IMR-90 (cell line): ENCODE measurements around the gene PIK3C2B. TPM values are rescaled to one million over a fixed set of nuclear protein-coding genes. Genes with fewer than 3 reads are reported as not detected.

ENCODE experiments used
- ATAC-seq: fragments of 200-7000 bp; cut with Tn5 transposase; 2 replicates; pipeline ENCODE4 v1.9.1; 2020; ENCODE audit warnings: low read depth, mild to moderate bottlenecking, moderate library complexity
- BruUV-seq: library from RNA; stranded (reverse); fragments of 400-500 nt; replicated peaks from 2 replicates; lab custom pipeline; 2021; lab: Mats Ljungman, UMichigan
- CTCF ChIA-PET: fragments of 300-600 bp; formaldehyde crosslinking; extraction: SDS; loops from one replicate; lab custom pipeline; 2021; ENCODE audit warnings: antibody characterized with exemption; lab: Yijun Ruan, JAX
- POLR2A ChIA-PET: fragments of 300-600 bp; sonication (Branson Sonifier 250); formaldehyde crosslinking; loops from one replicate; lab custom pipeline; 2022; ENCODE audit warnings: antibody characterized with exemption; ENCODE audit not compliant: unreplicated experiment; lab: Charles Lee
- DNase-seq: peaks from one replicate; pipeline ENCODE4 v3.0.0; 2013
- H2AFZ ChIP-seq: replicated peaks from 2 replicates; pipeline ENCODE3; 2013; ENCODE audit warnings: low read length, mild to moderate bottlenecking; ENCODE audit not compliant: poor library complexity
- H2AK5ac ChIP-seq: 2 replicates; pipeline ENCODE4 v1.6.1; 2013; ENCODE audit warnings: low read depth, low read length, inconsistent platforms
- H2AK9ac ChIP-seq: replicated peaks from 2 replicates; pipeline ENCODE3; 2013; ENCODE audit warnings: mild to moderate bottlenecking, low read depth, low read length, moderate library complexity; ENCODE audit not compliant: poor library complexity
- H2BK120ac ChIP-seq: 2 replicates; pipeline ENCODE4 v1.6.1; 2013; ENCODE audit warnings: low read depth, low read length, inconsistent platforms
- H2BK15ac ChIP-seq: 3 replicates; pipeline ENCODE4 v1.6.1; 2013; ENCODE audit warnings: low read depth, low read length, inconsistent platforms
- H2BK20ac ChIP-seq: 2 replicates; pipeline ENCODE4 v1.6.1; 2013; ENCODE audit warnings: low read depth, mild to moderate bottlenecking, inconsistent platforms, low read length, moderate library complexity
- H2BK5ac ChIP-seq: 2 replicates; pipeline ENCODE4 v1.6.1; 2013; ENCODE audit warnings: mild to moderate bottlenecking, low read depth, low read length, inconsistent platforms; ENCODE audit not compliant: poor library complexity, severe bottlenecking
- H3K14ac ChIP-seq: replicated peaks from 2 replicates; pipeline ENCODE4 v1.6.1; 2013; ENCODE audit warnings: low read depth, low read length, inconsistent platforms
- H3K18ac ChIP-seq: 2 replicates; pipeline ENCODE4 v1.6.1; 2013; ENCODE audit warnings: low read depth, low read length, control low read depth
- H3K23ac ChIP-seq: 2 replicates; pipeline ENCODE4 v1.6.1; 2013; ENCODE audit warnings: low read depth, low read length, inconsistent platforms
- H3K27ac ChIP-seq: 2 replicates; pipeline ENCODE4 v1.5.1; 2013; ENCODE audit warnings: mild to moderate bottlenecking, control low read depth, low read length; ENCODE audit not compliant: insufficient read depth
- H3K27me3 ChIP-seq: 2 replicates; pipeline ENCODE4 v1.6.1; 2013; ENCODE audit warnings: low read length; ENCODE audit not compliant: control insufficient read depth, insufficient read depth
- H3K36me3 ChIP-seq: 2 replicates; pipeline ENCODE4 v1.6.1; 2013; ENCODE audit warnings: low read length, mixed read lengths; ENCODE audit not compliant: control insufficient read depth, insufficient read depth
- H3K4ac ChIP-seq: 2 replicates; pipeline ENCODE4 v1.6.1; 2013; ENCODE audit warnings: low read depth, low read length, inconsistent platforms
- H3K4me1 ChIP-seq: 2 replicates; pipeline ENCODE4 v1.6.1; 2013; ENCODE audit warnings: low read length, mixed read lengths; ENCODE audit not compliant: control insufficient read depth, insufficient read depth
- H3K4me2 ChIP-seq: 2 replicates; pipeline ENCODE4 v1.6.1; 2013; ENCODE audit warnings: low read depth, mild to moderate bottlenecking, control low read depth, low read length, moderate library complexity
- H3K4me3 ChIP-seq: 2 replicates; pipeline ENCODE4 v1.5.1; 2013; ENCODE audit warnings: low read depth, mild to moderate bottlenecking, control low read depth, low read length, moderate library complexity; ENCODE audit not compliant: insufficient read depth
- H3K56ac ChIP-seq: 2 replicates; pipeline ENCODE4 v1.6.1; 2013; ENCODE audit warnings: low read length, inconsistent platforms; ENCODE audit not compliant: insufficient read depth; ENCODE audit errors: extremely low read depth
- H3K79me1 ChIP-seq, 2 experiments: 2 replicates each; pipeline ENCODE4 v1.6.1; 2013; ENCODE audit warnings: low read length in 2 of 2, inconsistent platforms in 1 of 2, low read depth in 1 of 2
- H3K9ac ChIP-seq: 2 replicates; pipeline ENCODE4 v1.6.1; 2013; ENCODE audit warnings: low read depth, low read length, control low read depth
- H3K9me1 ChIP-seq: 2 replicates; pipeline ENCODE4 v1.6.1; 2013; ENCODE audit warnings: low read length, inconsistent platforms; ENCODE audit not compliant: insufficient read depth
- H3K9me3 ChIP-seq: 2 replicates; pipeline ENCODE4 v1.6.1; 2013; ENCODE audit warnings: low read length; ENCODE audit not compliant: control insufficient read depth, insufficient read depth
- H4K20me1 ChIP-seq: 2 replicates; pipeline ENCODE4 v1.6.1; 2013; ENCODE audit warnings: low read length, inconsistent platforms; ENCODE audit not compliant: insufficient read depth
- H4K5ac ChIP-seq: 2 replicates; pipeline ENCODE4 v1.6.1; 2013; ENCODE audit warnings: mild to moderate bottlenecking, low read depth, low read length, control low read depth
- H4K8ac ChIP-seq, 2 experiments: 2 replicates each; pipeline ENCODE4 v1.6.1; 2013; ENCODE audit warnings: low read depth in 2 of 2, low read length in 2 of 2, control low read depth in 1 of 2, inconsistent platforms in 1 of 2
- H4K91ac ChIP-seq: 2 replicates; pipeline ENCODE4 v1.6.1; 2013; ENCODE audit warnings: low read depth, low read length, inconsistent platforms; ENCODE audit not compliant: insufficient read depth
- BHLHE40 ChIP-seq: fragments of 150-350 bp; IDR thresholded peaks from 2 replicates; pipeline ENCODE4 v1.6.1; 2016; ENCODE audit warnings: mild to moderate bottlenecking, low read depth, low read length
- CEBPB ChIP-seq: IDR thresholded peaks from 2 replicates; pipeline ENCODE4 v1.6.1; 2012; ENCODE audit warnings: low read depth, low read length, improper control_type of control experiment
- CHD1 ChIP-seq: IDR thresholded peaks from 2 replicates; pipeline ENCODE4 v1.6.1; 2012; ENCODE audit warnings: low read depth, low read length, improper control_type of control experiment
- MAFK ChIP-seq: IDR thresholded peaks from 2 replicates; pipeline ENCODE4 v1.6.1; 2012; ENCODE audit warnings: low read depth, low read length, improper control_type of control experiment
- MAZ ChIP-seq: IDR thresholded peaks from 2 replicates; pipeline ENCODE4 v1.6.1; 2012; ENCODE audit warnings: low read depth, mild to moderate bottlenecking, low read length, improper control_type of control experiment, moderate library complexity, borderline replicate concordance
- MXI1 ChIP-seq: IDR thresholded peaks from 2 replicates; pipeline ENCODE4 v1.6.1; 2012; ENCODE audit warnings: low read depth, mild to moderate bottlenecking, low read length, moderate library complexity, borderline replicate concordance
- NFE2L2 ChIP-seq: fragments of 150-350 bp; IDR thresholded peaks from 2 replicates; pipeline ENCODE4 v1.6.1; 2016; ENCODE audit warnings: low read depth, mild to moderate bottlenecking, low read length
- POLR2A ChIP-seq: IDR thresholded peaks from 2 replicates; pipeline ENCODE4 v1.6.1; 2012; ENCODE audit warnings: mild to moderate bottlenecking, low read depth, low read length
- RAD21 ChIP-seq: IDR thresholded peaks from 2 replicates; pipeline ENCODE4 v1.6.1; 2012; ENCODE audit warnings: low read length, improper control_type of control experiment
- RCOR1 ChIP-seq: IDR thresholded peaks from 2 replicates; pipeline ENCODE4 v1.6.1; 2012; ENCODE audit warnings: mild to moderate bottlenecking, low read length, improper control_type of control experiment; ENCODE audit not compliant: insufficient replicate concordance
- RFX5 ChIP-seq: IDR thresholded peaks from 2 replicates; pipeline ENCODE4 v1.8.0; 2012; ENCODE audit warnings: low read depth, mild to moderate bottlenecking, low read length, moderate library complexity
- SMC3 ChIP-seq: fragments of 150-350 bp; IDR thresholded peaks from 2 replicates; pipeline ENCODE4 v1.6.1; 2016; ENCODE audit warnings: low read depth, mild to moderate bottlenecking, antibody characterized with exemption, low read length, moderate library complexity
- WGBS, 2 experiments: methylation state at CpG; one replicate each; pipeline versions ENCODE4 v1.1.5 to v1.1.7; 2013; ENCODE audit warnings: missing lambda C conversion rate in 2 of 2; ENCODE audit not compliant: insufficient read length in 1 of 2; ENCODE audit errors: extremely low coverage in 2 of 2; 5-methylcytosine and 5-hydroxymethylcytosine counted together
- dilution Hi-C: fragments of 300-500 bp; cut with HindIII; formaldehyde crosslinking; loops from one replicate; pipeline ENCODE4 v1.14.3; 2018; ENCODE audit warnings: low sequenced_read_pairs; ENCODE audit not compliant: unreplicated experiment
- in situ Hi-C: fragments of 300-500 bp; cut with MboI; formaldehyde crosslinking; loops from 3 replicates; pipeline ENCODE4 v1.14.3; 2019; ENCODE audit warnings: low sequenced_read_pairs, inconsistent platforms, mixed read lengths
- intact Hi-C: fragments of 100-400 bp; cut with micrococcal nuclease; formaldehyde crosslinking; loops from 2 replicates; pipeline ENCODE4 v1.10.0; 2022
- polyA plus RNA-seq, 3 experiments: library from polyadenylated mRNA; depleted of rRNA; stranded (reverse); fragments of >200 nt; gene quantifications; 2 replicates each; pipeline ENCODE4 v1.2.3, GENCODE V29; 2012; ENCODE audit warnings: low replicate concordance in 1 of 3
- total RNA-seq: library from RNA; depleted of rRNA; stranded (reverse); fragments of >200 nt; gene quantifications from 2 replicates; pipeline ENCODE4 v1.2.3, GENCODE V29; 2012
- TF ChIP-seq, protein P1 (sequence below): fragments of 150-350 bp; IDR thresholded peaks from 2 replicates; pipeline ENCODE4 v1.6.1; 2017; ENCODE audit warnings: mild to moderate bottlenecking, antibody characterized with exemption, low read length, low read depth
- TF ChIP-seq, protein P2 (sequence below): fragments of 150-350 bp; IDR thresholded peaks from 2 replicates; pipeline ENCODE4 v1.6.1; 2016; ENCODE audit warnings: low read depth, mild to moderate bottlenecking, low read length, moderate library complexity, borderline replicate concordance
- TF ChIP-seq, protein P3 (sequence below): conservative IDR thresholded peaks from 2 replicates; pipeline ENCODE4 v1.5.1; 2012; ENCODE audit warnings: mild to moderate bottlenecking, low read depth, low read length, improper control_type of control experiment

The PIK3C2B gene
- total and polyA plus RNA-seq, 2 of the 4 experiments (the other 2 are of a cell fraction), result 1.1 to 2.9 TPM

DNA sequence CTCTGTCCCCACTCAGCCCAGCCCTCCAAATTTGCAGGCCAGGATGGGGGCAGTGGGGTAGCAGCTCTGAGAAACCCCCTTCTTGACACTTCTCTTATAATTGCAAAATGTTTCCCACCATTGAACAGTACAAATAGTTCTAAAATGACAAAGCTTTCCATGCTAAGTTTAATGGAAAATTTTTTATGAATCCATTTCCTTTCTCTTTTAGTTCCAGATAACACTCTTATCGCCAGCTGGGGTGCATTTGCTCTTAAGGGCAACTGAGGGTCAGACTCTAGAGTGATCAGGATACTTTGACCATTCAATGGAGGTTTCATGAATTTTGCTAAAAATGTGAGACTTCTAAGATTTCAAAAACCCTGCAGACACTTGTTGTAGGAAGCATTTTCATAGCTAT is 29.9 kb downstream of the PIK3C2B start:
- Histone ChIP-seq H4K91ac (no peak overlapping the region), H2BK5ac (no peak overlapping the region), H3K79me1 (no peaks in the 10 kb centered on the region), H3K9me1 (no peaks in the 10 kb centered on the region; the same call in 1 of the 2 replicates), H3K14ac (no peak overlapping the region), H4K8ac (no peak overlapping the region), H2AK9ac (no peak overlapping the region), H3K27me3 (no peaks in the 10 kb centered on the region), H4K20me1 (no peaks in the 10 kb centered on the region), H3K9me3 (no peaks in the 10 kb centered on the region), H3K27ac (no peak overlapping the region), H2BK20ac (no peak overlapping the region), H2BK15ac (no peak overlapping the region), H3K9ac (no peak overlapping the region), H2AFZ (no peak overlapping the region), H3K18ac (no peak overlapping the region), H3K56ac (no peak overlapping the region), H3K36me3 (peaks cover 15% of the 10 kb centered on the region; the same call in 1 of the 2 replicates), H3K4ac (no peak overlapping the region), H3K4me3 (no peak overlapping the region), H3K23ac (no peak overlapping the region), H3K4me1 (no peaks in the 10 kb centered on the region; the same call in 1 of the 2 replicates), H4K5ac (no peak overlapping the region), H3K4me2 (no peak overlapping the region), H2AK5ac (no peak overlapping the region), H2BK120ac (no peak overlapping the region)
- dilution Hi-C loops, result no loop called here
- intact Hi-C loops, result no loop called here
- in situ Hi-C loops, result no loop called here
- TF ChIP-seq, protein P1, sequence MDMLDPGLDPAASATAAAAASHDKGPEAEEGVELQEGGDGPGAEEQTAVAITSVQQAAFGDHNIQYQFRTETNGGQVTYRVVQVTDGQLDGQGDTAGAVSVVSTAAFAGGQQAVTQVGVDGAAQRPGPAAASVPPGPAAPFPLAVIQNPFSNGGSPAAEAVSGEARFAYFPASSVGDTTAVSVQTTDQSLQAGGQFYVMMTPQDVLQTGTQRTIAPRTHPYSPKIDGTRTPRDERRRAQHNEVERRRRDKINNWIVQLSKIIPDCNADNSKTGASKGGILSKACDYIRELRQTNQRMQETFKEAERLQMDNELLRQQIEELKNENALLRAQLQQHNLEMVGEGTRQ, result no peak
- TF ChIP-seq SMC3 (no peak), POLR2A (no peak), MXI1 (no peak), CEBPB (no peak), RCOR1 (no peak), NFE2L2 (no peak), BHLHE40 (no peak), MAZ (no peak), CHD1 (no peak), MAFK (no peak), RFX5 (no peak), RAD21 (no peak)
- TF ChIP-seq, protein P2, sequence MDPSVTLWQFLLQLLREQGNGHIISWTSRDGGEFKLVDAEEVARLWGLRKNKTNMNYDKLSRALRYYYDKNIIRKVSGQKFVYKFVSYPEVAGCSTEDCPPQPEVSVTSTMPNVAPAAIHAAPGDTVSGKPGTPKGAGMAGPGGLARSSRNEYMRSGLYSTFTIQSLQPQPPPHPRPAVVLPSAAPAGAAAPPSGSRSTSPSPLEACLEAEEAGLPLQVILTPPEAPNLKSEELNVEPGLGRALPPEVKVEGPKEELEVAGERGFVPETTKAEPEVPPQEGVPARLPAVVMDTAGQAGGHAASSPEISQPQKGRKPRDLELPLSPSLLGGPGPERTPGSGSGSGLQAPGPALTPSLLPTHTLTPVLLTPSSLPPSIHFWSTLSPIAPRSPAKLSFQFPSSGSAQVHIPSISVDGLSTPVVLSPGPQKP, result no peak
- TF ChIP-seq, protein P3, sequence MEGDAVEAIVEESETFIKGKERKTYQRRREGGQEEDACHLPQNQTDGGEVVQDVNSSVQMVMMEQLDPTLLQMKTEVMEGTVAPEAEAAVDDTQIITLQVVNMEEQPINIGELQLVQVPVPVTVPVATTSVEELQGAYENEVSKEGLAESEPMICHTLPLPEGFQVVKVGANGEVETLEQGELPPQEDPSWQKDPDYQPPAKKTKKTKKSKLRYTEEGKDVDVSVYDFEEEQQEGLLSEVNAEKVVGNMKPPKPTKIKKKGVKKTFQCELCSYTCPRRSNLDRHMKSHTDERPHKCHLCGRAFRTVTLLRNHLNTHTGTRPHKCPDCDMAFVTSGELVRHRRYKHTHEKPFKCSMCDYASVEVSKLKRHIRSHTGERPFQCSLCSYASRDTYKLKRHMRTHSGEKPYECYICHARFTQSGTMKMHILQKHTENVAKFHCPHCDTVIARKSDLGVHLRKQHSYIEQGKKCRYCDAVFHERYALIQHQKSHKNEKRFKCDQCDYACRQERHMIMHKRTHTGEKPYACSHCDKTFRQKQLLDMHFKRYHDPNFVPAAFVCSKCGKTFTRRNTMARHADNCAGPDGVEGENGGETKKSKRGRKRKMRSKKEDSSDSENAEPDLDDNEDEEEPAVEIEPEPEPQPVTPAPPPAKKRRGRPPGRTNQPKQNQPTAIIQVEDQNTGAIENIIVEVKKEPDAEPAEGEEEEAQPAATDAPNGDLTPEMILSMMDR, result no peak
- no peak for ATAC-seq
- no peak for DNase-seq
- CTCF ChIA-PET, result interaction anchor here (1.1 kb wide), 1 partner anchor 15 kb away, joined by 3 read pairs; no protein-coding TSS in a partner anchor
- WGBS, 2 experiments, result no CpG with 5 or more reads among the region's 1 CpG
- POLR2A ChIA-PET, result no interaction called here
- no TSS peak for BruUV-seq
